GM08714 (cell line): ENCODE data around the gene DLGAP4.
A peak's percentile ranks its signal among the peaks of the same experiment; 100 is the strongest.

Experiments used
- H3K4me3 ChIP-seq: fragments of 200-500 bp; sonication (Bioruptor generic); 2 replicates; pipeline ENCODE4 v1.5.1; 2014; ENCODE audit warnings: mild to moderate bottlenecking, low read length, inconsistent platforms
- ZNF274 ChIP-seq: IDR thresholded peaks from 2 replicates; pipeline ENCODE4 v1.6.1; 2012; ENCODE audit warnings: mild to moderate bottlenecking, low read depth, low read length

The DLGAP4 gene

GRCh38 chr20:36441416-36441815 is 135.3 kb downstream of the DLGAP4 start:
- H3K4me3 ChIP-seq, result no peak overlapping the region
- TF ChIP-seq ZNF274, result no peak

GRCh38 chr20:36445847-36446246 is 139.7 kb downstream of the DLGAP4 start:
- H3K4me3 ChIP-seq, result no peak overlapping the region
- TF ChIP-seq ZNF274, result no peak

GRCh38 chr20:36446557-36446956 is 140.4 kb downstream of the DLGAP4 start:
- no peak for TF ChIP-seq ZNF274
- H3K4me3 ChIP-seq, result no peak overlapping the region

GRCh38 chr20:36447101-36447500 is 141.0 kb downstream of the DLGAP4 start:
- no peak for TF ChIP-seq ZNF274
- no peak overlapping the region for H3K4me3 ChIP-seq

GRCh38 chr20:36449663-36450062 is 143.5 kb downstream of the DLGAP4 start:
- H3K4me3 ChIP-seq, result no peak overlapping the region
- no peak for TF ChIP-seq ZNF274

GRCh38 chr20:36454332-36454697 is 148.2 kb downstream of the DLGAP4 start:
- TF ChIP-seq ZNF274, result no peak
- H3K4me3 ChIP-seq, result no peak overlapping the region

GRCh38 chr20:36454698-36455427 is 148.7 kb downstream of the DLGAP4 start:
- no peak for TF ChIP-seq ZNF274
- H3K4me3 ChIP-seq, result no peak overlapping the region

- no peak for TF ChIP-seq ZNF274
- no peak overlapping the region for H3K4me3 ChIP-seq
Observed at GRCh38 chr20:36455972-36456625, 150.0 kb downstream of the DLGAP4 start.

- no peak for TF ChIP-seq ZNF274
- peak overlapping the region; percentile 39; the same call in 1 of the 2 replicates for H3K4me3 ChIP-seq
Observed at GRCh38 chr20:36460648-36461599, 154.8 kb downstream of the DLGAP4 start.

GRCh38 chr20:36461600-36462439 is 155.7 kb downstream of the DLGAP4 start:
- peak overlapping the region; percentile 77 for H3K4me3 ChIP-seq
- no peak for TF ChIP-seq ZNF274

- H3K4me3 ChIP-seq, result peak overlapping the region; percentile 77
- TF ChIP-seq ZNF274, result no peak
Observed at GRCh38 chr20:36462440-36463211, 156.5 kb downstream of the DLGAP4 start.

- H3K4me3 ChIP-seq, result peak overlapping the region; percentile 77; the same call in 1 of the 2 replicates
- no peak for TF ChIP-seq ZNF274
Observed at GRCh38 chr20:36463212-36464061, 157.3 kb downstream of the DLGAP4 start.
